HG03066 (cell line): ENCODE data around the gene FCHO2.
"Not testable (repeated sequence)": the region's sequence is repeated elsewhere in the genome, so short reads cannot be mapped to it uniquely, and the experiment has no call there.

Experiments used
- ATAC-seq: cut with Tn5 transposase; IDR thresholded peaks from one replicate; pipeline ENCODE4 v1.9.1; 2021; ENCODE audit warnings: low read depth; ENCODE audit not compliant: unreplicated experiment

Gene FCHO2

DNA sequence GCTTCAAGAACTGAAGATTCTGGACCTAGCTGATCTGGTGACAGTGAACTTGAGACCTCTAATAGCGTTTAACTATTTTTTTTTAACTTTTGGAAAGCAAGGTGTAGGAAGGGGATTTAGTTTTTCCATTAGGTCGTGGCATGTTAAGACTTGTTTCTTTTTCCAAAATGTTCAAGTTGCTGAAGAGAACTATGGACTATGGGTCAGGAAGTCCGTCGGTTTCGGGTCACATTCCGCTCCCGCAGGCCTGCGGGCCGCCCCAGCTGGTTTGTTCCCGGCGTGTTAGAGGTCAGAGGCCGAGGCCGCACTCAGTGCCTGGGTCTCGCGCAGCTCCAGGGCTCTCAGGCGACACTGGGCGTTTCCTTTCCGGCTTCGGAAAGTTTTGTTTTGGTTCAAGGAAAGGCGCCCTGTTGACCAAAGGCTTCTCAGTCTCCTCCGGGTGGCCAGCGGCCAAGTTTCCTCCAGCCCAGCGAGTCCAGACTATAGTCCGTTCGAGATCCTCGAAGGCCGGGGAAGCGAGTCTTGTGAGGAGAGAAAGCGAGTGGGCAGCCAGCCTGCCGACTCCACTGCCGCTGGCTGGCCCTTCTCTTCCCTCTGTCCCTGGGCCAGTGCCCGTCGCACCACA is 586 bp upstream of the FCHO2 start:
- peak; percentile 55 for ATAC-seq

DNA sequence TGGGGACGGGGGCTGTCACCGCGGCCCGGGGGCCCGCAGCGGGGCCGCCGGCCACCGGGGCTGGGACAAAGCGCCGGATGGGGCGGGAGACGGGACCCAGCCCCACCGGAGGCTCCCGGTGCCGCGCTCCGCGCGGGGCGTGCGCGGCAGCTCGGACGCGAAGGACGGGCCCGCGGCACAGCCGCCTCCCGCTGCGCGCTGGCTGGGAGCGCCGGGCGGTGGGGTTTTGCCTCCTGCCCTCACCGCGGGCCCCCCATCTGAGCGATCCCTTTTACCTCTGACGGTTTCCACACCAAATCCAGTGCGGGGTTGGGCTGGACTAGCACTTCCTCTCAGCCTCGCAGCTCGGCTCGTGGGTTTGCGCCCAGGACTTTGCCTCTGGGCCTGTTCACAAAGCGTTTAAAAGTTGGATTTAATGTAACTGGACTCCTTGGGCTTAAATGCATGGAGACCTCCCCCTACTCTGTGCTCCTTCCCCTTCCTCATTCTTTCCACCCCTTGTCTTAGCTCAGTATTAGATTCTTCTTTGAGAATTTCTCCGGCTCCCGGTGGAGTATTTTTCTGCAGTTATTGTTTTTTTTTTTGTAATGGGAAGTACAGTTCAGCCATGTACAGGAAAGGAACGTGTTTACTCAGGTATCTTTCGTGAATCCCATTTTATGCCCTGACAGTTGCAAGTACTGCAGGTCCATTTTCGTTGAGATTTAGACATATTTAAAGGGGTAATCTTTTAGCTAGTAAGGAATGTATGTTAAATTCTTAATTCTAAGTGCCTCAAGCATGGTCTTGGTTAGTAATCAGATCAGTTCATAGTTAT is 691 bp downstream of the FCHO2 start:
- ATAC-seq = peak; percentile 33

DNA sequence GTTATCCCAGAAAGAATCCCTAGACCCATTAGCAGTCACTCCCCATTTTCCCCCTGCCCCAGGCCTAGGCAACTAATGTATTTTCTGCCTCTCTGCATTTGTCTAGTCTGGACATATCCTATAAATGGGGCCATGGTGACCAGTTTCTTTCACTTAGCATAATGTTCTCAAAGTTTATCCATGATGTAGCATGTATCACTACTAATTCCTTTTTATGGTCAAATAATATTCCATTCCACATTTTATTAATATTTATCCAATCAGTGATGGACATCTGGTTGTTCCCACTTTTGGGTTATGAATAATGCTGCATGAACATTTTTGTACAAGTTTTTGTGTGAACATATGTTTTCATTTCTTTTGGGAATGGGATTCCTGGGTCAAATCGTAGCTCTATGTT is 1.5 kb downstream of the FCHO2 start:
- no peak for ATAC-seq

DNA sequence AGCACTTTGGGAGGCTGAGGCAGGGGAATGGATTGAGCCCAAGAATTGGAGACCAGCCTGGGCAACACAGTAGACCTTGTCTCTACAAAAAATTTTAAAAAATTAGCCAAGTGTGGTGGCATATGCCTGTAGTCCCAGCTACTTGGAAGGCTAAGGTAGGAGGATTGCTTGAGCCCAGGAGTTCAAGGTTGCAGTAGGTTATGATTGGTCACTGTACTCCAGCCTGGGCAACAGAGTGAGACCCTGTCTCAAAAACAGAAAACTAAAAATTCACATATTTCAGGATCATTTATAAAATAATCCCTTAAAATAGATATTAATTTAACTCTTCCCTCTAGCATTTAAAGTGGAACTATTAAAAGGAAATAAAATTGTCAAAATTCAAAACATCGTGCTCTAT is 3.4 kb downstream of the FCHO2 start:
- ATAC-seq = no peak

DNA sequence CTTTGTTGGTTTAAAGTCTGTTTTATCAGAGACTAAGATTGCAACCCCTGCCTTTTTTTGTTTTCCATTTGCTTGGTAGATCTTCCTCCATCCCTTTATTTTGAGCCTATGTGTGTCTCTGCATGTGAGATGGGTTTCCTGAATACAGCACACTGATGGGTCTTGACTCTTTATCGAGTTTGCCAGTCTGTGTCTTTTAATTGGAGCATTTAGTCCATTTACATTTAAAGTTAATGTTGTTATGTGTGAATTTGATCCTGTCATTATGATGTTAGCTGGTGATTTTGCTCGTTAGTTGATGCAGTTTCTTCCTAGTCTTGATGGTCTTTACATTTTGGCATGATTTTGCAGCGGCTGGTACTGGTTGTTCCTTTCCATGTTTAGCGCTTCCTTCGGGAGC is 18.6 kb downstream of the FCHO2 start:
- ATAC-seq = not testable (repeated sequence)

DNA sequence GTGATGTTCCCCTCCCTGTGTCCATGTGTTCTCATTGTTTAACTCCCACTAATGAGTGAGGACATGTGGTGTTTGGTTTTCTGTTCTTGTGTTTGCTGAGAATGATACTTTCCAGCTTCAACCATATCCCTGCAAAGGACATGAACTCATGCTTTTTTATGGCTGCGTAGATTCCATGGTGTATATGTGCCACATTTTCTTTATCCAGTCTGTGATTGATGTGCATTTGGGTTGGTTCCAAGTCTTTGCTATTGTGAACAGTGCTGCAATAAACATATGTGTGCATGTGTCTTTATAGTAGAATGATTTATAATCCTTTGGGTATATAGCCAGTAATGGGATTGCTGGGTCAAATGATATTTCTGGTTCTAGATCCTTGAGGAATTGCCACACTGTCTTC is 21.0 kb downstream of the FCHO2 start:
- not testable (repeated sequence) for ATAC-seq

DNA sequence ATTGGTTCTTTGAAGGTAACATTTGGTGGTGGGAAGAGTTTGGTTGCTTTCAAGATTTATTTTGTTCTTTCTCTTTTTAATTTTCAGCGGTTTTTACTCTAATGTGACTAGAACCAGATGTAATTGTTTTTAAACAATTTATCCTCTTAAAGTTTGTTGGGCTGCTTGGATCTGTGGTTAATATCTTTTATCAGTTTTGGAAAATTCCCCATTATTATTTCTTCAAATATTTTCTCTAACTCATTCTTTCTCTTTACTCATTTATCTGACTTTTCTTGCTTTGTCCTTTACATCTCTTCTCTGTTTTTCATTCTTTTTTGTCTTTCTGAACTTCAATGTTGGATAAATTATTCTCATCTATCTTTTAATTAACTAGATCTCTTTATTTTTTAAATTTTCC is 29.9 kb downstream of the FCHO2 start:
- ATAC-seq = no peak

DNA sequence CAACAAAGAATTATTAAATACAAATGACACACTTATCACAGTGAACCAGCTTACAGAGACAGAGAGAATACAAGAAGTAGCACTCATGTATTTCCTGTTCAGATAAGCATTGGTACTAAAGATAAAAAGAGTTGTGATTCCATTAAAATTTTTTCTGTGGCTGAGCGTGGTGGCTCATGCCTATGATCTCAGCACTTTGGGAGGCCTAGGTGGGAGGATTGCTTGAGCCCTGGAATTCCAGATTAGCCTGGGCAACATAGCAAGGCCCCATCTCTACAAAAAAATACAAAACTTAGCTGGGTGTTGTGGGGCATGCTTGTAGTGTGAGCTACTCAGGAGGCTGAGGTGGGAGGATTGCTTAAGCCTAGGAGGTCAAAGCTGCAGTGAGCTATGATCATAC is 32.9 kb downstream of the FCHO2 start:
- ATAC-seq = no peak

DNA sequence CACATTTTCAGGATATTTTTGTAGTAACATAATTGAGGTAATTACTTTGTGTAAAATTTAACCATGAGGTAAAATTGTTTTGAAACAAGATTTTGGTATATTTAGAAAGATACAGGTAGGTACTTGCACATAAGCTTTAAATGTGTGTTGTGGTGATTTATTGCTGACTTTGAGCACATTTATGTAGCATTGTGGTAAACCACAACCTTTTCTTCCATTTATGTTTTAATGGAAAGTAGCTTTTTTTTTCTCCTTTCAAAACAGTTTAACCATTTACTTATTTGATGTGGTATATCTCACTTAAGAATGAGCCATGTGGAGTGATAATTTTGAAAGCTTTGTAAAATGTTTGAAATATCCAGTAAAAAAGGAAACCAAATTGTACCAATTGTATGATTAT is 35.6 kb downstream of the FCHO2 start:
- no peak for ATAC-seq

DNA sequence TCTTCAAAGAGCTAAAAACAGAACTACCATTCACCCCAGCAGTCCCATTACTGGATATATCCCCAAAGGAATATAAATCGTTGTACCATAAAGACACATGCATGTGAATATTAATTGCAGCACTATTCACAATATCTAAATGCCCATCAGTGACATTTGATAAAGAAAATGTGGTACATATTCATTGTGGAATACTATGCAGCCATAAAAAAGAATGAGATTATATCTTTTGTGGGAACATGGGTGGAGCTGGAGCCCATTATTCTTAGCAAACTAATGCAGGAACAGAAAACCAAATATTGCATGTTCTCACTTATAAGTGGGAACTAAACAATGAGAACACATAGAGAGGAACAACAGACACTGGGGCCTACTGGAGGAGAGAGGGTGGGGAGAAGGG is 38.7 kb downstream of the FCHO2 start:
- ATAC-seq = no peak

DNA sequence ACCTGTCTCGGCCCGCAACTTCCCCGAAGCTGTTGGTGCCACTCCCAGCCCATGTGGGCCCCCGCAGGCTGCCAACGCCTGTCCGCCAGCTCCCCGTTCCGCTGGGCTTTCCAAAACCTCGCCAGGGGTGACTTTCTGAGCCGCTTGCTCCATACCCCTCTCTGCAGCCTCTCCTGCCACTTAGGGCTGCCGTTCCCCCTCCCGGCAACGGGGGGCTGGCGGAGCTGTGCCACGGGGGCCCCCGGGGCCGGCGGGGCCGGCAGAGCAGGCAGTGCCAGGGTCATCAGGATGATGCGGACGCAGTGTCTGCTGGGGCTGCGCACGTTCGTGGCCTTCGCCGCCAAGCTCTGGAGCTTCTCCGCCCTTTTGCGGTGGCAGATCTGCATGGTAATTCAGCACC is 40.8 kb downstream of the FCHO2 start:
- no peak for ATAC-seq

DNA sequence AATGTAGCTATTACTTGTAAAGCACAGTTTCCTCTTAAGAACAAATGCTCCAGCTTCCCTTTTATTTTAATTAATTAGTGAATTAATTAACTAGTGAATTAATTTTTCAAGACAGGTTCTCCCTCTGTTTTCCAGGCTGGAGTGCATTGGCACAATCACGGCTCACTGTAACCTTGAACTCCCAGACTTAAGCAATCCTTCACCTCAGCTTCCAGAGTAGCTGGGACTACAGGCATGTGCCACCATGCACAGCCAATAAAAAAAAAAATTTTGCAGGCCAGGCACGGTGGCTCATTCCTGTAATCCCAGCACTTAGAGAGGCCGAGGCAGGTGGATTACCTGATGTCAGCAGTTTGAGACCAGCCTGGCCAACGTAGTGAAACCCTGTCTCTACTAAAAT is 44.1 kb downstream of the FCHO2 start:
- no peak for ATAC-seq

DNA sequence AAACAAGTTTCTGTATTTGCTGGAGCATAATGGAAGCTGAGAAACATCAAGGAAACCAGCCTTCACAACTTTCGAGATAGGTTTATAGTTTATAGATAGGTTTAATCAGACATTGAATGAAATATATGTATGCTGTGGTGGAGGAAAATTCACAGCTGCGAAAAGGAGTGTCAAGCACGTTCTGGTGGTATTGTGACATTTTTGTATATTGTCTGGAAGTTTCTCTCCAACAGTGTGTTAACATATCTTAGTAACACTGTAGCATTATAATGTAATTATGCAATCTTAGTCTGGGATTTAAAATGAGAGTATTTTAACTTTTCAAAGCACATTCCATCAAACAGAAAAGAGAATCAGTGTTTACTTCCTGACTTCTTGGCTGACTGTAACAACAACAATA is 50.0 kb downstream of the FCHO2 start:
- no peak for ATAC-seq

DNA sequence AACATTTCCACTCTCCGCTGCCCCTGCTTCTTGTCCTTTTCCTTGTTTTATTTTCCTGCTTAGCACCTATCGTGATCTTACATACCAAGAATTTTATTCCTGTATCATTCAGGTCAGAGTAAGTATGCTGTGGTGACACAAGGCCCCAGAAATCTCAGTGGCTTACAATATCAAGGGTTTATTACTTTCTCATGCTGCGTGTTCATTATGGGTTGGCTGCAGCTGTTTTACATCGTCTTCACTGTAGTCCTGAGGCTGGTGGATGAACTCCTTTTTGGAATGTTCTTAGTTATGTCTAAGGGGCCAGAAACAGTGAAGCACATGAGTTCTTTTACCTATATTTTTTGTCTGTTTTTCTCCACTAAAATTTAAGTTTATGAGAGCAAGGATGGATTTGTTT is 51.2 kb downstream of the FCHO2 start:
- no peak for ATAC-seq

DNA sequence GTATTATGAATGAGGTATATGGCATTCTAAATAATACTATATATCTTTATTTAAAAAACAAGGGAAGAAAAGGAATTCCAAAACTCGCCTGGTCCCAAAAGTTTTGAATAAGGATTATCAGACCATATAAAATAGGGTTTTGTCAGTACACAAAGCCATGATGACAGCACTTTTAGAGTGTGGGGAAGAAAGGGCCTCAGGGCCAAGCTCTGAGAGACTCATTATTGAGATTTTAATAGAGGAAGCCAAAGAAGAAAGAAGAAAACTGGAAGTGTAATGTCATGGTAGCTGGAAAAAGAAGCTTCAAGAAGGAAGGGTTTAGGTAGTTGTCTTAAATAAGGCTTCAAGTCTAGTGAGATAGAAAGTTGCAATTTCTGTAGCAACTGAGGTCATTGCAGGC is 53.0 kb downstream of the FCHO2 start:
- ATAC-seq = no peak

DNA sequence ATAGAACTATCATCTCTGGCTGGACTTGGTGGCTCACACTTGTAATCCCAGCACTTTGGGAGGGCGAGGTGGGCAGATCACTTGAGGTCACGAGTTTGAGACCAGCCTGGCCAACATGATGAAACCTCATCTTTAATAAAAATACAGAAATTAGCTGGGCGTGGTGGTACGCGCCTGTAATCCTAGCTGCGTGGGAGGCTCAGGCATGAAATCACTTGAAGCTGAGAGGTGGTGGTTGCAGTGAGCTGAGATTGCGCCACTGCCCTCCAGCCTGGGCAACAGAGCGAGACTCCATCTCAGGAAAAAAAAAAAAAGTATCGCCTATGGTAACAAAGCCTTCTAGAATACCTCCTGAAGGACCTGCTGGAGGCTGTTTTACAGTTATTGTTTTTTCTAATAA is 55.8 kb downstream of the FCHO2 start:
- not testable (repeated sequence) for ATAC-seq

DNA sequence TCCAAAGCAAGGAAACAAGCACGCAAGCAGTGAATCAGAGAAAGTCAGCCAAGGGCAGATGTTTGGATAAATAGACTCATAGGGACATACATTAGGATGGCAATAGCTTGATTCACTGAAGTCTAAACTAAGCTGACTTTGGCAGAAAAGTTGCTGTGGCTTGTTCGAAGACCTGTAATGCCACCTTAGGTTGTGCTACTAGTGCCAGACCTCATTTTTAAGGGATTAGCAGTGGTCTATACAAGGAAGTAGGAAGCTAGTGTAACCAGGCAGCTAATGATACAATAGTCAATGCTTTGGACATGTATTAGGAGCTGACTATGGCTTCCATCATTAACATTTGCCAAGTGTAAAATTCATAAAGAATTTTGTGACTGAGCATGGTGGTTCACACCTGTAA is 63.1 kb downstream of the FCHO2 start:
- no peak for ATAC-seq

DNA sequence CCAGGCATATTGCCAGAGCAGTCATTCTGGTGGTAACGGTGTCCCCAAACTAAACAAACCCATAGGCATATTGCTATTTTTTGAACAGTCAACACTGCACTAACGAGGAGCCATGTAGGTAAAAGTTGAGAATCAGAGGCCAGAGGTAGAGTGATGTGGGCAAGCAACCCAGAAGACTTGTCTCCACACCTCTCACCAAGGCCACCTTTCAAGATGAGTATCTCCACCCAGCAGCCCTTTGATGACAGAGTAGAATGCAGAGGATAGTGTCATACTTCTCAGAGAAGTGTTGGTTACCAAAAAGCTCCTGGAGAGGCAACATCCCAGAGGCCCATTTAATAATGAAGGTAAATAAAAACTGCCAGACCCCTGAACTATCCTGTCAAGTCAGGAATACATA is 63.9 kb downstream of the FCHO2 start:
- no peak for ATAC-seq

DNA sequence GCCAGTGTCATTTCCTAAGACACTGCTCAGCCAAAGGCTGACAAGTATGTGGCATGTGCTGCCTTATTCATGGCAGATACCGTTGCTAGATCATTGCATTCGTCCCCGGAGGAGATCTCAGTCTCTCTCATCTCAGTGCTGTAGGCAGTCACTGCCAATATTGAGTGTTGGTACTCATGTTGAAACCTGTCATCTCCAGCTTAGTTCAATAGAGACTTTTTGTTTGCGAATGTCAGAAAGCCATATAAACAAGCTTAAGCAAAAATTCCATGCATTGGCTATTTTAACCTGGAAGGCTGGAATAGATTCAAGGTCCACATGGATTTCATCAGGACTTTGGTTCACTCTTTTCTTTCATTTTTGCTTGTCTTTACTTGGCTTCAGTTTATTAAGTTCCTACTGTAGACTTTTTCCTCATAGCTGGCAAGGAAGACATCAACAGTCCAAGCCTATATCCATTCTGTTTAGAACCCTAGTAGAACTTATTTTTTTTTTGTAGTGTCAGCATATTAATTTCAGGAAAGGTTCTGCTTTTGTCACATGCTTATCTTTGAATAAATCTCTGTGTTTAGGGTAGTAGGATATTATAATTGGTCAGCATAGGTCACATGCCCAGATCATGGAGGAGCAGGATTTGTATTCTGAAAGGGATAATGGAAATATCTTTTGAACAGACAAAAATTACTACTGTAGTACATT is 66.8 kb downstream of the FCHO2 start:
- no peak for ATAC-seq

DNA sequence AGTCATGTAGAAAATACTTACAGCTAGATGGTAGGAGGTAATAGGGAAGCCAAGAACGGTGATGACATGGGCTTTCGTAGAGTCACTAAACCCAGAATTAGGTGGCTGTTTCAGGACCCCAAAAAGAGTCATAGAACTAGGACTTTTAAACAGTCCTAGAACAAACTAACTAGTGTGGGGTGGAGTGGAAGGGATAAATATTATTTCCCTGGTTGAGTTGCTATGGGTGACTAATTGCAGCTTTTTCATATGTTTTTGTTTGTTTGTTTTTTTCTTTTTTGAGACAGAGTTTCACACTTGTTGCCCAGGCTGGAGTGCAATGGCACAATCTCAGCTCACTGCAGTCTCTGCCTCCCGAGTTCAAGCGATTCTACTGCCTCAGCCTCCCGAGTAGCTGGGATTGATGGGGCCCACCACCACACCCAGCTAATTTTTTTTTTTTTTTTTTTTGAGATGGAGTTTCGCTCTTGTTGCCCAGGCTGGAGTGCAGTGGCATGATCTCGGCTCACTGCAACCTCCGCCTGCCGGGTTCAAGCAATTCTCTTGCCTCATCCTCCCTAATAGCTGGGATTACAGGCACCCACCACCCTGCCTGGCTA is 69.2 kb downstream of the FCHO2 start:
- not testable (repeated sequence) for ATAC-seq

DNA sequence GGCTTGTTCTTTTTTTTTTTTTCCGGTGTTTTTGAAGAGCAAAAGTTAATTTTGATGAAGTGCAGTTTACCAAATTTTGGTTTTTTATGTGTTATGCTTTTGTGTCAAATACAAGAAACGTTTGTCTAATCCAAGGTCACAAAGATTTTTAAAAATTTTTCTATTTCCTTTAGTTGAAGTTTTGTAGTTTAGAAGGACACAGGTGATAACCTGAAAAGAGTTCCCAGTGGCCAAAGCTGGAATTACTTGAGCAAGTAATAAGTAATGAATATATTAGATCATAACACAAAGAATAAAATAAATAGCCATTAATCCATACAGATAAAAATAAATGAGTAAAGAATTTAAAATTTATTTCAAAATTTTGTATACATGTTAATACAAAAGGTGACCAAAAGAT is 71.5 kb downstream of the FCHO2 start:
- no peak for ATAC-seq
